Measurements from ENCODE around the gene TPK1.
"Not testable (repeated sequence)": the region's sequence is repeated elsewhere in the genome, so short reads cannot be mapped to it uniquely, and the experiment has no call there.

DNA sequence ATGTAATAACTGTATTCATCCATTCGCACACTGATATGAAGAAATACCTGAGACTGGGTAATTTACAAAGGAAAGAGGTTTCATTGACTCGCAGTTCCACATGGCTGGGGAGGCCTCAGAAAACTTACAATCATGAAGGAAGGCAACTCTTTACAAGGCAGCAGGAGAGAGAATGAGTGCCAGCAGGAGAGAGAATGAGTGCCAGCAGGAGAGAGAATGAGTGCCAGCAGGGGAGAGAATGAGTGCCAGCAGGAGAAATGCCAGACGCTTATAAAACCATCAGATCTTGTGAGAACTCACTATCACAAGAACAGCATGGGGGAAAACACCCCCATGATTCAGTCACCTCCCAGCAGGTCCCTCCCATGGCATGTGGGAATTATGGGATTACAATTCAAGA, 58.0 kb downstream of the TPK1 start:
- not testable (repeated sequence) for TF ChIP-seq SIN3A (IDR thresholded peaks at IDR 0.05; ENCODE audit: borderline replicate concordance, insufficient read depth, low read depth, low read length); POLR2AphosphoS5 (IDR thresholded peaks at IDR 0.05; ENCODE audit: low read depth, low read length)

Data from Panc1 (cell line).